Activated CD8-positive, alpha-beta memory T cell treated with anti-CD3 and anti-CD28 coated beads for 48 hours (primary cell): ENCODE measurements around the gene PRR13.
"Not testable (repeated sequence)": the region's sequence is repeated elsewhere in the genome, so short reads cannot be mapped to it uniquely, and the experiment has no call there.

Experiments
- DNase-seq, 3 experiments: peaks; one replicate each; pipeline ENCODE4 v3.0.0-alpha.2; 2020; ENCODE audit warnings: low read depth in 2 of 3, low spot score in 2 of 3

Gene PRR13

DNA sequence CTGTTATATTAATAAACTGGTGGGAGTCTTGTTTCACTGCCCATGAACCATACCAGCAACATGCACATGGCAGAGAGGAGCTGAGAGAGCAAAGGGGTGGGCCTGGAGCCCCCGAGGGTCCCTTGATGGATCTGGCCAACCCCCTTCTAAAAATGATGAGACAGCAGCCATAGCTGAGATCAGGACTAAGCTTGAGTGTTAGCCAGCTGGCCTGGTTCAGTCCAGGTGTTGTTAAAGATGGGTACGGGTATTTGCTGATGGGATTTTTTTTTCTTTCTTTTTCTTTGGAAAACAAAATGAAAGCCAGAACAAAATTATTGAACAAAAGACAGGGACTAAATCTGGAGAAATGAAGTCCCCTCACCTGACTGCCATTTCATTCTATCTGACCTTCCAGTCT, 26.3 kb downstream of the PRR13 start:
- DNase-seq: no peak

DNA sequence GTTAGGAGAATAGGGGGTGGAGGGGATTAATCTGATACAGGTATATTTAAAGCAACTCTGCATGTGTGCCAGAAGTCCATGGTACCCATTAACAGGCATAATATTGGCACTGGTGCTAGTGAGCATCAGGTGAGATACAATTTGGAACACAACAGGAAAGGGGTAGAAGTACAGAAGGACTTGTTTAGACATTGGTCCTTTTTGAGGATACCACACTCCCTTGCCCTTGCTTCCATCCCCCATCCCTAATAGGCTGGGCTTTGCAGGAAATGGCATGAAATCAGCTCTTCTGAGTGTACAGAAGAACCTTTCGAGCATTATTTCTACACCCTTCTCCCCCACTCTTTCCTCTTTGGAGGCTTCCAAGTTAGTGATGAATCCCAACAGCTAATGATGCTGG, 26.7 kb downstream of the PRR13 start:
- no peak for DNase-seq

DNA sequence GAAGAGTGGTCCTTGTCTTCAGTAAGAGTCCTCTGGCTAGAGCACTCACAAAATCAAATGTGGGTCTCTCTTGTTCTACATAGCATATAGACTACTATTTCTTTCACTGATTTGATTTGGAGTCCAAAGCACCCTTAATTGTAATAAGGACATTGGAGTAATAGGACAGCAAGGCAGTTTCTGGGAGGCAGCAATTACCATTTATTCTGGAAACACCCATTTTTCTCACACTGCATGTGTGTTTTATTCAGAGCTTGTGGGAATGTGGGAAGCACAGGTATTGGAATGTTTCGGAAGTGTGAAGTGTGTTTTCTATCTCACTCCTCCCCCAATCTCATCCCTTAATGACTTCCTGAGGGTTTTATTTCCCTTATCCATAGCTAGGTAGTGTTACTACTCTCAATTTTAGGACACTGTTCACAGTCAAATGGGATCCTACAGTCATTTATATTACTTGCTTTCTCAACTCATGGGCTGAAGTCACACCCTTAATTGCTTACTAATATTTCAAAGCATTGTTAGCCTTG, 30.6 kb downstream of the PRR13 start:
- no peak for DNase-seq

DNA sequence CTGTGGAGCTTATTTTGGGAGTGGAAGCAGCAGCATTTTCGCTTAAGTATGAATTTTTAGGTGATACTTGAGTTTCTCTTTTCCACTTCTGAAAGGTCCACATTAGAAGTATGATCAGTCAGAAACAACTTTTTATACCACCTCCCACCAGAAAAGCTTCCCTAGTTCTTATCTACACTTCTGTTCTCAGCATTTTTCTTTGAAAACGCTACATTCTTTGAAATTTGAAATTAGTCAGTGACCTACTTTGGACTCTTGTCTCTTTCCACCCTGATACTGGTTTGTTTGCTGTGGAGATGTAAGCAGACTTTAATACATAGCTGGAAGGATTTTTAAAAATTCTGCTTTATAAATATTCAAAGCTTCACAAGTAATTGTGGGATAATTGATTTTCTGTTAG, 32.5 kb downstream of the PRR13 start:
- DNase-seq: no peak

DNA sequence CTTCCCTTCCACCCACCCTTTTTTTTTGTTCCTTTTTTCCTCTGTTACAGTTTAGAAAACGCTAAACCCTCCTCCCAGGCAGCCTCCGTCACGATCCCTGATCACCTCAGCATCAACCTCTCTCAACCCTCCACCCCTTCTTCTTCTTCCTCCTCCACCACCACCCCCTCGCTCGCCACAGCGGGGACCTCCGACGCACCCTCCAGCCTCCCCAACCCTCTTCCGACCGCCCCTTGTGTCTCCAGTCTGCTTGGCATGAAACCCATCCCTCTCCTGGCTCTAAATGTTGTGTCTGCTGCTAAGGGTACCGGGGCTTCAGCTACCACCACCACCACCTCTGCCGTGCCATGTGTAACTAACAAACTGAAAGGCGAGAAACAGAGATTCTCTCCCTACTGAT, 33.3 kb downstream of the PRR13 start:
- no peak for DNase-seq

DNA sequence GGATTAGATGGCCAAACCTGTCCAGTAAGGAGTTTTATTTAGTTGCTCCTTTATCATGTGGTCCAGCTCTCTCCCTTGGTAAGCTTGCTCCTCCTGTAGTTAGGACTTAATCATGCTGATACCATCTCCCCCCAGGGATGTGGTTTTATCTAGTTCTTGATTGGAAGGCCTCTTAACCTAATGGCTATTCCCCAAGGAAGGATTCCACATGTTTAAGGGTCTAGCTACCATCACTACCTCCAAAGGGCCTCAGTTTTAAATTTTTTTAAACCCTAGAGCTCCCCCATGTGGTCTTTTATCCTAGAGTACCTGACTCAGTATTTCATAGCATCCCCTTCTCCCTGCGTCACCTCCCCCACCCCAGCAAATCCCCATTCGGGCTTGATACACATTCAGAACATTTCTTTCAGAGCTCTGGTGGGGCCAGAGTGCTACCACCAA, 35.3 kb downstream of the PRR13 start:
- no peak for DNase-seq

DNA sequence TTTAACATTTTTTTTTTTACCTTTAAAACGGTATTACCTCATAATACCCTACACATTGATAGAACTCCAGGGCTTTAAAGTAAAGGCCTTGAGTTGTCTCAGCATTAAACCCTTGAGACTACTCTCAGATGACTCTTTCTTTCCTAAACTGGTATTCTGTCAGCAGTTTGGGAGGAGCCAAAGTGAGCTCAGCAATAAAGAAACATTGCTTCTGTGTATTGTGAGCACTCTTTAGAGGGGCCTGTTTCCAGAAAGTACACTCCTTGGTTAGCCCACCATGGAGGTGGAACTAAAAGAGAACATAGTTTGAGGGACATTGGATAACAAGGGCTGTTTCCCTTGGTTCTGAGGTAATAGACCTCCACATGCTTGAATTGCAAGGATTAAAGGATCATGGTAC, 37.3 kb downstream of the PRR13 start:
- DNase-seq: no peak

DNA sequence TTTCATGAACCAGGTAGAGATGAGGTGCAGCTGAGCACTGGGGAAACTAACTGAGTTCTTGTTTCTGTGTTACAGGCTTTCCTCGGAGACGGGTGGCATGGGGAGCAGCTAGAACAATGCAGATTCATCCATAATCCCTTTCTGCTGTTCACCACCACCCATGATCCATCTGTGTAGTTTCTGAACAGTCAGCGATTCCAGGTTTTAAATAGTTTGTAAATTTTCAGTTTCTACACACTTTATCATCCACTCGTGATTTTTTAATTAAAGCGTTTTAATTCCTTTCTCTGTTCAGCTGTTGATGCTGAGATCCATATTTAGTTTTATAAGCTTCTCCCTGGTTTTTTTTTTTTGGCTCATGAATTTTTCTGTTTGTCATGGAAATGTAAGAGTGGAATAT, 37.8 kb downstream of the PRR13 start:
- no peak for DNase-seq

DNA sequence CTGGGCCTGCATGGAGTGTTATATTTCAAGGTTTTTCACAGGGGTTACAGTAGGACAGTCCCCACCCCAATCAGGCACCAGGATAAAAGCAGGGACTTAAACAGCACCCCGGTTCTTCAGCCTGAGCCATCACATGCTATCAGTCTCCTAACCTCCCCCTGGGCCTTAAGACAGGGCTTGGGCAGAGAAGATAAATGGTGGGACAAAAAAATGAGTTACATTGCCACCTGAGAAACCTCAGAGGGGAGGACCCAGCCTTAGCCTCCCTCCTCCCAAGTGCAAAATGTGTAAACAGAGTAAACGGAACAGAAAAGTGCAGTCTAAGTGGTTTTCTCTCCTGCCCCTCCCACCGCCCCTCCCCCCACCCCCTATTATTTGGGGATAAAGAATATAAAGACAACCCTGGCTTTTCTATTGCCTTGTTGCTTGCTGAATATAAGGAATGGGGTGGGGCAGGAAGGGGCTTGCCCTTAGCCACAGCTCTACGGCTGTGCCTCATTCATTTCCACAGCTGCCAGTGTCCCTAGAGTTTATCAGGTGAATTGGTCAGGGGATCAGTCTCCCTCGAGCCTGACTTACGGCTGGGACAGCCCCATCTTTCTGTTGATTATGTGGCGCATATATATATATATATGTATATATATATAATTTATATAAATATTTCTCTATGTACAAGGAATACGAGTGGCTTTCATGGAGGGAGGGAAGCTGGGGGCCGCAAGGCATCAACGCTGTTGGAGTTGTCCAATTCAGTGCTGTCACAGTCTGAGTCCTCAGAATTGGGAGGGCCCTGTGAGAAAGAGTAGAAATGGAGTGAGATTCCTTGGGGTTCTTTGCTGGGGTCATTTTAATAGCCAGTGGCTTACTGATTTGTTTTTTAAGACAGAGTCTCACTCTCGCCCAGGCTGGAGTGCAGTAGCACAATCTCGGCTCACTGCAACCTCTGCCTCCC, 39.2 kb downstream of the PRR13 start:
- DNase-seq: no peak

DNA sequence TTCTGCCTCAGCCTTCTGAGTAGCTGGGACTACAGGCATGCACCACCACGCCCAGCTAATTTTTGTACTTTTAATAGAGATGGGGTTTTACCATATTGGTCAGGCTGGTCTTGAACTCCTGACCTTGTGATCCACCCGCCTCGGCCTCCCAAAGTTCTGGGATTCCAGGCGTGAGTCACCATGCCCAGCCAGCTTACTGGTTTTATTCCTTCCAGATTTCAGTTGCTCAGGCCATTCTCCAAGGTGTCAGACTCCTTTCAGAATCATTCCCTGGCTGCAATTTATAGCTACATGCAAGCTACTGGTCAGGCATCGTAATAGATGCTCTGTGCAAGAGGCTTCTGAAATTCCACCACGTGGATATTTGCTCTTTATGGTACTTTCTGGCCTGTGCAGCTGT, 39.9 kb downstream of the PRR13 start:
- not testable (repeated sequence) for DNase-seq

DNA sequence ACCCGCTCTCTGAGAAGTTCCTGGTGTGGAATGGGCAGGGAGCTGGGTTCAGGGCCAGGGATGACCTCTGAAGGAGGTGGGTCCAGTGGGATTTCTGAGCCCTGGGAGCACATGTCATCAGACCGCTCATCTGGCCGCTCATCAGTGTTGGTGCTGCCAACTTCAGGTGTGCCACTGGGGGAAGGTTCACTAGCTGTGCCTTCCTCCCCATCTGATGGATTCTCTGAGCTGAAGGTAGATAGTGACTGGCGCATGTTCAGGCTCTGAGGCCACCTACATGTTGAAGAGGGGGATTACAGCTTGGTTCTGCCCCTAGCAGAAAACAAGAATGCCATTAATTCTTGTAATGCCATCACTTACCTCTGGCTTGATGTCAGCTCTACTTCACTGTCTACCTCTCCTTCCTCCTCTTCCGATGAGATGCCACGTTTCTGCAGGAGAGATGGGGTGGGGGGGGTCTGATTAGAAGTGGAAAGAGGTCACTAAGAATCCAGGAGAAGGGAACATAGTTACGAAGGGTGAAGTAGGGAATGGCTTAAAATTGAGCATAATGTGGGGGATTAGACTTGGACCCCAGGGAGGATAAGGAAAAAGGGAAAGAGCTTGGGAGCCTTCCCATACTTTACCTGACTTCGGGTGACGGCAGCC, 40.5 kb downstream of the PRR13 start:
- DNase-seq: no peak

DNA sequence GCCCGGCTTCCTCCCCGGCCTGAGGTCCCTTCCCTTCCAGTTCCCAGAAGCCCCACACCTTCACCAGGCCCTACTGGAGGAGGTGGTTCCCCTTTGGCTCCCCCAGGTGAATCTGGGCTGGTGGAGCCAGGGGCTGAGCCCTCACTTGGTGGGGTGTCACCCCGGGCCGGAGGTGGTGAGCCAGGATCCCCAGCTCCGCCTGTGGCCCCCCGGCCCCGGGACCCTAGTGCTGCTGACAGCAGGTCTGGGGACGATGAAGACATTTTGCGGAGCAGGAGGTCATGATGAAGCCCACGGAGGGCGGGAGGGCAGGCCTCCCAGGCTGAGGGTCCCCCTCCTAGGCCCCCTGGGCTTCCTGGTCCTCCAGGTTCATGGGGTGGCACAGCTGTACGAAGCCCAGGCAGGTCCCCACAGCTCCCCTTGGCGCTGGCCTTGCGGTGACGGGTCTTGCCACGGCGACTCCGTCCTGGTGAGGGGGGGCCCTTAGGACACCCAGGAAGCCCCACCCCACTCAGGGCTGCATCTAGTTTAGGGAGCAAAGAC, 41.2 kb downstream of the PRR13 start:
- DNase-seq: no peak

DNA sequence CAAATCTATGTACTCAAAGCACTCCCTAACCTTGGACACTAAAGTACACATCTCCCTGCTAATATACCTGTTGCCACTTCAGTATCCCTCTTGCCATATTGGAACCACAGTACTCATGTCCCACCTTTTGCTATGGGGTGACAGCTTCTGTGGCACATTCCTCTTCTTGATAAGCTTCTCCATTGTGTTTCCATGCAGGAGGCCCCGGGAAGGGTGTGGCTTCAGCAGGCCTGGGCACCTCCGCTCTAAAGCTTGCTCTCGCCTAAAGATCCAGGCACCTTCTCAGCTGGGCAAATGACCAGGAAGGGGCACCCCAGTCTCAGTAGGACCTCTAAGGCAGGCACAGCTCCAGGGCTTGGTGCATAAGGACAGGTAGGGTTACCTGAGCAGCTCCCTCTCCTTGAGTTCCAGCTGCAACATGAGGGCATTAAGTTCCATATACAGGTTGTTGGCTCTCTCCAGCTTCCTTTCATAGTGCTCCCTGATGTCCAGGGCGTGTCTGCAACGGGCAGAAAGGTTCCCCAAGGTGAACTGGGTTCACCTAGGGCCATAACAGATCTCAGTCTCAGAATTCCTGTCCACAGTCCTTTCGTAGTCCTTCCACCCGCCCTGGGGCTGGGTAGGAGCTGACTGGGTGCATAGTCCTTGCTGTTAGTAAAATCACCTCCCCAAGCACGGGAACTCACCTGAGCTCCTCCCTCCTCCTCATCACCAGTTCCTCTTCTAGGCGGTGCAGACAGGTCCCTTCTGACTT, 41.9 kb downstream of the PRR13 start:
- DNase-seq: no peak

DNA sequence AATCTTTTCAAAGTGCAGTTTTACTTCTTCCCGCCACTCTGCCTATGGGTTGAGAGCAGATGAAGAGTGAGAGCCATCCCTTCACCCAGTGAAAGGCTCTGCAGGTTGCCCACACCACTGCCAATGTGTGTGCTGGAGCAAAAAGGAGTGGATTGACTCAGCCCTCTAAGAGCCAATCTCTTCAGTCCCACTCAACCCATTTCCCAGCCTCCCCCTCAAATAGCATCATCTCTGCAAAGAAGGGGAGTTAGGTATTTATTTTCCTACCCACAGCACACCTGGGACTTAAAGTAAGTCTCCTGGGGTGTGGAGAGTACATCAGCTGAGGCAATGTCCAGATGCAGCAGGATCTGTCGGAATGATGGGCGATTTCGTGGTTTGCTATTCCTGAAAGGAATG, 42.4 kb downstream of the PRR13 start:
- DNase-seq: no peak

DNA sequence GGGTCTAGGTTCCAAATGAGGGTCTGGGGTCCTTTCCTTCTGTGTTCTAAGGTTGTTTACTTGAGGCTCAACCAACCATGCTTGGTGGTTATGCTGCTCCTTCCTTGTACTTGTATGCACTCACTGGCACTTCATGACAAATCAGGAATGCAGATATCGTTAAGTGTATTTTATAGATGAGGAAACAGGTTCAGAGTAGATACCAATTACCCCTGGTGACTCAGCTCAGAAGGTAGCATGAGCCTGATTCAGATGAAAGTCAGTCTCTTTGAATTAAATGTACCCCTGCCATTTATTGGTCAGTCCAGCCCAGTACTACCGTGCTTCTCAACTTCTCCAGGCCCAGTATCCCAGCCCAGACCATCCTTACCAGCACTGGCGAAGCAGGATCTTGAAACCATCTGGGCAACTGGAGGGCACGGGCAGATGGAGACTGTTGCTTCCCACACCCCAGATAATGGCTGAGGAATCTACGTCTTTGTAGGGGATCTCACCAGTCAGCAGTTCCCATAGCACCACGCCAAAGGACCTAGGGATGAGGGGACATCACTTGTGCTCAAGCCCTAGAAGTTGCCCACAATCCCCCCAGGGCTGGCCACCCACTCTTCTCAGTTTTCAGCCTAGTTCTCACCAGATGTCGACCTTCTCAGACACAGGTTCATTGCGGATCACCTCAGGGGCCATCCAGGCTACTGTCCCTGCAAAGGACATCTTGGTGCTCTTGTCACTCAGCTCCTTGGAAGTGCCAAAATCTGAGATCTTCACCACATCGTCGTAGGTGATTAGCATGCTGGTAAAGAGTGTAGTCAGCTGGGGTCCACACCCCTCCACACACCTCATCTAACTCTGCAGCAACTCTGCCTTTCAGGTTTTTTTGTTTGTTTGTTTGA, 43.4 kb downstream of the PRR13 start:
- DNase-seq: no peak

DNA sequence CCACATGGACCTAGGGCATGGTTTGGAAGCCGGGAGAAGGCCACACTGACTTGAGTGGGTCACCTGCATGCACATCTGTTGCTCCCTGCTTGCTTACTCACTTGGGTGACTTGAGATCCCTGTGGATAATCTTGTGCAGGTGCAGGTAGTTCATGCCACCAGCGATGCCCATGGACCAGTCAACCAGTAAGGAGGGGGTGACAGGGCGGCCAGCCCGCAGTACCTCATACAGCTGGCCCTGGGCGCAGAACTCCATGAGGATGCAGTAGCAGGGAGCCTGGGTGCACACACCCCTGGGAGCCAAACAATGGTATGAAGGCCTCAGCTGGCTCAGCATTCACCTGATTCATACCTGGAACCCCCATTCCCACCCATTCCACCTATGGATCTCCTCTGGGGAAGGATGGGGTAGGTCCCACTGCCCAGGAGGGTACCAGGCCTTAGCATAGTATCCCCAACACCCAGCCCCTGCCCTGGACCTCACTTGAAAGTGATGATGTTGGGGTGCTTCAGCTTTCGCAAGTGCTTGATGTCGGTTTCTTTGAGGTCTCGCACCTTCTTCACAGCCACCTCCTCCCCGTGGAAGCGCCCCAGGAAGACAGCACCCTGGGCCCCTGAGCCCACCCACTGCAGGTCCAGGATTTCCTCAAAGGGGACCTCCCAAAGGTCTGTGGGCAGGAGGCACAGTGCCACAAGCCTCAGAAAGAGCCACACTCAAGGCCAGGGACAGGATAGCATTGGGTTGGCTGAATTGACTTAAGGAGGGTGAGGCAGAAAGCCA, 44.6 kb downstream of the PRR13 start:
- DNase-seq: no peak

DNA sequence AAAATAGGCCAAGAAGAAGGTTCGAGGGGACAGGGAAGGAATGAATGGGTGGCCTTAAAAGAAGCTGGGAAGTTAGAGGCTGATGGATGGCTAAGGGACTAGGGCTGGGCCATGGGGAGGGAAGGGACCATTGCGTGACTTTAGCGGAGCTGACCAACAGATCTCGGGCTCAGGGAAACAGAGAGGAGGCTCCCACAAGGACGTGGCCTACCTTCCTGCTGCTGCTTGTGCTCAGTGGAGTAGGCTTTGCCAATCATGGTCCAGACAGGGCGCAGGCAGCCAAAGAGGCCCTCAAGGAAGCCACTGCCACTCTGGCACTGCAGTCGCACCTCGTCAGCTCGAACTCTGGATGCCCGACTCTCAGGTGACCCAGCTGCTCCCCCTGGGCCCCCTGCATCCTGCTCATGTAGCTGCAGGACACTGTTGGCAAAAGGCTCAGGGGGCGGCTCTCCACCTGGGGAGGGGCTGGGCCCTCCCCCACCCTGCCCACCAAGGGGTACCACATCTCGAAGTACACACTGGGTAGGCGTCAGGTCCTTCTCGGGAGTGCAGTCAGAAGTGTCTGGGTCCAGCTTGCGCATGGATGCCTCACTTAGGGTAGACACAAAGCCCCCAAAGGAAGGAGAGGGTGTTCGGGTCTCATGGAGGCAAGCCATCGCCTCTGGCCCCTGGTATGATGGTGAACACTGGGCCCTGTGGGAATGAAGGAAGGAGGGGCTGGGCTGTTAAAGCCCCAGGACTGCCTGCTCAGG, 45.4 kb downstream of the PRR13 start:
- DNase-seq: no peak

DNA sequence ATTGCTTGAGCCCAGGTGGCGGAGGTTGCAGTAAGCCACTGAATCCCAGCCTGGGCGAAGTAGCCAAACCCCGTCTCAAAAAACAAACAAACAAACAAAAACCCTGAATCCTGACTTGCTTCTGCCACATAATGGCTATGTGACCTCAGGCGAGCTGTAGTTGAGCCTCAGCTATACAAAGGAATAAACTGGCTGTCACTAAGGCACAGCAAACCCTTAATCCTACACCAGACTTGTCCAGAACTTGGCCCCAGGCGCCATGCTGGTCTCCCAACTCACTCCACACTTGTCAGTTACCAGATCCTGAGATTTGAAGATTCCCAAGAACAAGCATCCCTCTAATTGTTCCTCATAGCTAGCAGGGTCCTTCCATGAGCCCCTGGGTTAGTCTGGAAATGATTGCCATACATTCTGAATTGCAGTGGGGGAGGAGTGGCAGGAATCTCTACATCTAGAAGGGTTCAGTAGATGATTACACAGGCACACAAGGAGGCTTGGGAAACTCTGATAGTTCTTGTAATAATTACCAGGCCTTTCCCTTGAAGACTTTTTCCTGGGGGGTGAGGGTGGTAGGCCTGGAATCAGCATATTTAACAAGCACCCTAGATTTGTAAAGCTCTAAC, 47.8 kb downstream of the PRR13 start:
- DNase-seq: no peak
